Measurements from ENCODE around the gene GRIA4. TPM values are rescaled to one million over a fixed set of nuclear protein-coding genes. Genes with fewer than 3 reads are reported as not detected.

GRIA4 gene
- polyA plus RNA-seq, 1 donor from 2014 or later: 6.3 TPM

GRCh38 chr11:105647780-105648179 lies 37.9 kb downstream of the GRIA4 start:
- Histone ChIP-seq H3K27me3 (ENCODE audit: insufficient read depth, low read depth, low read length) (no peaks in the 10 kb centered on the region), H3K9ac (ENCODE audit: low read length) (no peak overlapping the region), H3K9me3 (ENCODE audit: low read length) (no peaks in the 10 kb centered on the region), H3K27ac (ENCODE audit: low read length) (no peak overlapping the region), H3K9me2 (ENCODE audit: insufficient read depth, low read length) (no peaks in the 10 kb centered on the region), H3K79me2 (replicated peaks; ENCODE audit: insufficient read depth, low read length) (no peaks in the 10 kb centered on the region), H2AFZ (ENCODE audit: low read depth, low read length) (no peak overlapping the region), H3K4me3 (ENCODE audit: low read length) (no peak overlapping the region), H3F3A (ENCODE audit: insufficient read depth, low read length, poor library complexity, severe bottlenecking) (no peaks in the 10 kb centered on the region), H3K36me3 (ENCODE audit: insufficient read depth, low read length) (no peaks in the 10 kb centered on the region), H3K4me2 (ENCODE audit: low read length) (no peak overlapping the region), H4K20me1 (ENCODE audit: insufficient read depth) (no peaks in the 10 kb centered on the region)
- TF ChIP-seq REST (IDR thresholded peaks at IDR 0.05; ENCODE audit: borderline replicate concordance): no peak

GRCh38 chr11:105648762-105649161 lies 38.9 kb downstream of the GRIA4 start:
- no peak overlapping the region for H3K9ac ChIP-seq (ENCODE audit: low read length)

More at GRCh38 chr11:105648762-105649161, 38.9 kb downstream of the GRIA4 start:
- Histone ChIP-seq H2AFZ (ENCODE audit: low read depth, low read length) (no peak overlapping the region), H3K4me3 (ENCODE audit: low read length) (no peak overlapping the region), H4K20me1 (ENCODE audit: insufficient read depth) (no peaks in the 10 kb centered on the region), H3K79me2 (replicated peaks; ENCODE audit: insufficient read depth, low read length) (no peaks in the 10 kb centered on the region), H3K27me3 (ENCODE audit: insufficient read depth, low read depth, low read length) (no peaks in the 10 kb centered on the region), H3K9me2 (ENCODE audit: insufficient read depth, low read length) (no peaks in the 10 kb centered on the region), H3K4me2 (ENCODE audit: low read length) (no peak overlapping the region), H3K36me3 (ENCODE audit: insufficient read depth, low read length) (no peaks in the 10 kb centered on the region), H3K9me3 (ENCODE audit: low read length) (no peaks in the 10 kb centered on the region), H3F3A (ENCODE audit: insufficient read depth, low read length, poor library complexity, severe bottlenecking) (no peaks in the 10 kb centered on the region), H3K27ac (ENCODE audit: low read length) (no peak overlapping the region)
- TF ChIP-seq TAF1 (IDR thresholded peaks at IDR 0.05; ENCODE audit: low read depth) (no peak), MXI1 (conservative IDR thresholded peaks at IDR 0.05; ENCODE audit: poor library complexity, severe bottlenecking) (no peak), CTCF (IDR thresholded peaks at IDR 0.05; ENCODE audit: poor library complexity, severe bottlenecking) (no peak), POLR2AphosphoS5 (IDR thresholded peaks at IDR 0.05) (no peak), EZH2 (IDR thresholded peaks at IDR 0.05; ENCODE audit: borderline replicate concordance, insufficient read depth, low read length, poor library complexity, severe bottlenecking) (no peak), REST (IDR thresholded peaks at IDR 0.05; ENCODE audit: borderline replicate concordance) (no peak), RAD21 (conservative IDR thresholded peaks at IDR 0.05) (no peak), EP300 (conservative IDR thresholded peaks at IDR 0.05; ENCODE audit: poor library complexity, severe bottlenecking) (no peak), SMC3 (conservative IDR thresholded peaks at IDR 0.05; ENCODE audit: poor library complexity) (no peak)

Measured in neural cell (in vitro differentiated cells).